CD4-positive, alpha-beta T cell (primary cell): ENCODE data around the gene GABRA5. TPM values are rescaled to one million over a fixed set of nuclear protein-coding genes. Genes with fewer than 3 reads are reported as not detected.

Source experiments
- ATAC-seq: fragments of 200-7000 bp; cut with Tn5 transposase; one replicate; pipeline ENCODE4 v1.10.0; 2022; ENCODE audit warnings: mild to moderate bottlenecking; ENCODE audit not compliant: poor library complexity
- CTCF ChIA-PET: fragments of 350-600 bp; sonication (Branson Sonifier 250); formaldehyde crosslinking; loops from one replicate; lab custom pipeline; 2021; ENCODE audit warnings: antibody characterized with exemption, inconsistent platforms; lab: Charles Lee
- POLR2A ChIA-PET: fragments of 350-600 bp; sonication (Branson Sonifier 250); formaldehyde crosslinking; loops from one replicate; lab custom pipeline; 2021; ENCODE audit warnings: antibody characterized with exemption, inconsistent platforms; lab: Charles Lee
- DNase-seq, 14 experiments: peaks; one replicate each; pipeline ENCODE4 v3.0.0-alpha.2; 2013 to 2020; ENCODE audit warnings: mixed read lengths in 2 of 14
- H3K27ac ChIP-seq, 2 donors: one replicate each; pipeline versions ENCODE4 v1.5.1 to v1.7.0; 2013; ENCODE audit warnings: low read length in 2 of 2, low read depth in 1 of 2, mild to moderate bottlenecking in 1 of 2
- H3K27me3 ChIP-seq, 2 experiments: 1 replicate in 1 of 2; 2 replicates in 1 of 2; pipeline versions ENCODE4 v1.6.1 to v1.7.0; 2013; ENCODE audit warnings: low read length in 2 of 2, control low read depth in 1 of 2, mild to moderate bottlenecking in 1 of 2, moderate library complexity in 1 of 2; ENCODE audit not compliant: insufficient read depth in 2 of 2, control insufficient read depth in 1 of 2
- H3K36me3 ChIP-seq: one replicate; pipeline ENCODE4 v1.6.1; 2013; ENCODE audit warnings: low read length, control low read depth; ENCODE audit not compliant: insufficient read depth
- H3K4me1 ChIP-seq: one replicate; pipeline ENCODE4 v1.6.1; 2013; ENCODE audit warnings: low read length, control low read depth; ENCODE audit not compliant: insufficient read depth
- H3K4me3 ChIP-seq: one replicate; pipeline ENCODE4 v1.5.1; 2013; ENCODE audit warnings: mild to moderate bottlenecking, low read length, moderate library complexity
- H3K9me3 ChIP-seq, 2 experiments: 1 replicate in 1 of 2; 2 replicates in 1 of 2; pipeline versions ENCODE4 v1.6.1 to v1.7.0; 2013; ENCODE audit warnings: low read length in 2 of 2, mild to moderate bottlenecking in 2 of 2, control low read depth in 1 of 2, moderate library complexity in 1 of 2; ENCODE audit not compliant: control insufficient read depth in 1 of 2, insufficient read depth in 1 of 2
- H3K27ac Mint-ChIP-seq: one replicate; pipeline ENCODE4 v1.8.0; 2020; ENCODE audit warnings: mixed read lengths
- H3K27me3 Mint-ChIP-seq: one replicate; pipeline ENCODE4 v1.8.0; 2021; ENCODE audit warnings: mixed read lengths
- H3K36me3 Mint-ChIP-seq: one replicate; pipeline ENCODE4 v1.8.0; 2021; ENCODE audit warnings: low read depth, mixed read lengths
- H3K4me1 Mint-ChIP-seq: one replicate; pipeline ENCODE4 v1.8.0; 2021; ENCODE audit warnings: low read depth, mixed read lengths
- H3K4me3 Mint-ChIP-seq: one replicate; pipeline ENCODE4 v1.8.0; 2020; ENCODE audit warnings: mild to moderate bottlenecking, mixed read lengths
- H3K9me3 Mint-ChIP-seq: one replicate; pipeline ENCODE4 v1.8.0; 2020; ENCODE audit warnings: mixed read lengths
- intact Hi-C, 2 experiments: fragments of 100-400 bp; cut with DNase I in 1 of 2; cut with micrococcal nuclease in 1 of 2; formaldehyde crosslinking; loops; one replicate each; pipeline versions ENCODE4 v1.15.1 to v1.9.0; 2023 to 2025; cut with DNase I, micrococcal nuclease
- total RNA-seq, 174 experiments: library from RNA in 2 of 174; stranded (reverse) in 2 of 174; gene quantifications; one replicate each; pipeline ENCODE4 v1.2.3 and lab custom pipeline; 2021 to 2026
- TF ChIP-seq, protein P1 (sequence below): fragments of 200-600 bp; IDR thresholded peaks from one replicate; pipeline ENCODE4 v1.8.0; 2022; ENCODE audit warnings: antibody characterized with exemption, mild to moderate bottlenecking

The GABRA5 gene
- total RNA-seq, 2 experiments from 2014 or later = not detected

GRCh38 chr15:26967719-26968269 lies 100.9 kb downstream of the GABRA5 start:
- TF ChIP-seq, protein P1, sequence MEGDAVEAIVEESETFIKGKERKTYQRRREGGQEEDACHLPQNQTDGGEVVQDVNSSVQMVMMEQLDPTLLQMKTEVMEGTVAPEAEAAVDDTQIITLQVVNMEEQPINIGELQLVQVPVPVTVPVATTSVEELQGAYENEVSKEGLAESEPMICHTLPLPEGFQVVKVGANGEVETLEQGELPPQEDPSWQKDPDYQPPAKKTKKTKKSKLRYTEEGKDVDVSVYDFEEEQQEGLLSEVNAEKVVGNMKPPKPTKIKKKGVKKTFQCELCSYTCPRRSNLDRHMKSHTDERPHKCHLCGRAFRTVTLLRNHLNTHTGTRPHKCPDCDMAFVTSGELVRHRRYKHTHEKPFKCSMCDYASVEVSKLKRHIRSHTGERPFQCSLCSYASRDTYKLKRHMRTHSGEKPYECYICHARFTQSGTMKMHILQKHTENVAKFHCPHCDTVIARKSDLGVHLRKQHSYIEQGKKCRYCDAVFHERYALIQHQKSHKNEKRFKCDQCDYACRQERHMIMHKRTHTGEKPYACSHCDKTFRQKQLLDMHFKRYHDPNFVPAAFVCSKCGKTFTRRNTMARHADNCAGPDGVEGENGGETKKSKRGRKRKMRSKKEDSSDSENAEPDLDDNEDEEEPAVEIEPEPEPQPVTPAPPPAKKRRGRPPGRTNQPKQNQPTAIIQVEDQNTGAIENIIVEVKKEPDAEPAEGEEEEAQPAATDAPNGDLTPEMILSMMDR = no peak
- DNase-seq (no peak), ATAC-seq (no peak)
- Histone ChIP-seq H3K4me1 (no peaks in the 10 kb centered on the region), H3K4me3 (no peak overlapping the region), H3K27me3 (peaks cover 0 to 11% of the 10 kb centered on the region in 2 experiments), H3K27ac (no peak overlapping the region), H3K36me3 (no peaks in the 10 kb centered on the region), H3K9me3 (peaks cover 0 to 13% of the 10 kb centered on the region in 2 experiments)
- Mint-ChIP-seq H3K4me3 (no peak overlapping the region), H3K4me1 (no peaks in the 10 kb centered on the region), H3K9me3 (peaks cover 2% of the 10 kb centered on the region), H3K36me3 (no peaks in the 10 kb centered on the region), H3K27ac (no peak overlapping the region), H3K27me3 (peaks cover 32% of the 10 kb centered on the region)
- intact Hi-C loops = no loop called here
- POLR2A ChIA-PET = no interaction called here
- CTCF ChIA-PET = no interaction called here

DNA sequence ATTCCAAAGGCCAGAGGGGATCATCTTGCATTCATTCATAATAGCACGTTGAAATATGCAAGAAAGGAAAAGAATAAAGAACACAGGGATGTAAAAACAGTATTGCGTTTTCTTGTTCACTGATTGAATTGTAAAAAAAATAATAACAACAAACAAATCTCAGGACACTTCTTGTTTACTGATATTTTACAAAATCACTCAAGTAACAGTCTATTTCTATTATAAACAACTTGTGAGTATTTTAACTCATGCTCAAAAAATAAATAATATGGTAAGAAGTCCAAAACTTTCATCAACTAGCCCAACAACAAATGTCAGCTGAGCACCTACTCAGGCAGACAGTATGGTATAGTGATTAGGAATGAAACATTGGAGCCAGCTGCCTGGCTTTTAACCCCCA lies 101.9 kb downstream of the GABRA5 start:
- intact Hi-C loops = no loop called here
- POLR2A ChIA-PET = no interaction called here
- H3K4me1 Mint-ChIP-seq = no peaks in the 10 kb centered on the region

DNA sequence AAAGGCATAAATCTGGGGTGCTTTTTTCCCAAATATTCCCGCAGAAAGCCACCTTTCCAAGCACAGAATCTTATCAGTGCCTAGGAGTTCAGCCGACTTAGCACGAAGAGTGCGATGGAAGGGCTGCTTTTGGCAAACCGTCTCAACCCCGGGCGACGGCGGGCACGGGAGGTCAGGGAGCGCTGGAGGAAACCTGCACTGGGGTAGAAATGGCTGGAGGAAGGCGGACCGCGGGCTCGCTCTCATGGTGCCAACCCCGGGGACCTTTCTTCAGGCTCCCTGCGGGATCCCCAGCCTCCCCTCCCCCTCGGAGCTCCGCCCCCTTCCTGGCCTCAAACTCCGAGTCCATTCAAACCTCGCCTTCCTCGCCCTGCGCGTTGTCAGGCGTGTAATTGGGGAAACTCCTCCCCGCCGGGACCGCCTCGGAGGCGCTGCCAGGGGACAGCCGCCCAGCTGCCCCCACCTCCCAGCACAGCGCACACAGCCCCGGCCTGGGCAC lies 103.9 kb downstream of the GABRA5 start, which contains the start of gene GABRG3:
GABRG3 (plus strand) TSS at position 470 of the 499 bp plus-strand sequence.
- peaks cover 2% of the 10 kb centered on the region for H3K9me3 Mint-ChIP-seq
- no peaks in the 10 kb centered on the region for H3K36me3 Mint-ChIP-seq
- no peaks in the 10 kb centered on the region for H3K4me1 ChIP-seq
- H3K9me3 ChIP-seq = peaks cover 0 to 13% of the 10 kb centered on the region in 2 experiments
- peaks cover 37% of the 10 kb centered on the region for H3K27me3 Mint-ChIP-seq
- DNase-seq = no peak
- peaks cover 0 to 11% of the 10 kb centered on the region in 2 experiments for H3K27me3 ChIP-seq
- H3K4me3 ChIP-seq = no peak within 1 kb of the TSS
- H3K4me1 Mint-ChIP-seq = no peaks in the 10 kb centered on the region
- intact Hi-C loops = no loop called here
- H3K36me3 ChIP-seq = no peaks in the 10 kb centered on the region
- TF ChIP-seq, protein P1 = no peak
- H3K27ac Mint-ChIP-seq = no peak within 1 kb of the TSS
- CTCF ChIA-PET = no interaction called here
- ATAC-seq = no peak
- POLR2A ChIA-PET = no interaction called here
- H3K27ac ChIP-seq = no peak within 1 kb of the TSS
- no peak within 1 kb of the TSS for H3K4me3 Mint-ChIP-seq

More for the DNA sequence above, 101.9 kb downstream of the GABRA5 start:
- H3K36me3 Mint-ChIP-seq = no peaks in the 10 kb centered on the region
- H3K9me3 Mint-ChIP-seq = peaks cover 2% of the 10 kb centered on the region
- TF ChIP-seq, protein P1 = no peak
- no peak for DNase-seq
- no peak overlapping the region for H3K27ac ChIP-seq
- H3K27ac Mint-ChIP-seq = no peak overlapping the region
- no peak overlapping the region for H3K4me3 Mint-ChIP-seq
- H3K36me3 ChIP-seq = no peaks in the 10 kb centered on the region
- H3K4me3 ChIP-seq = no peak overlapping the region
- H3K27me3 Mint-ChIP-seq = peaks cover 37% of the 10 kb centered on the region
- peaks cover 0 to 11% of the 10 kb centered on the region in 2 experiments for H3K27me3 ChIP-seq
- no peaks in the 10 kb centered on the region for H3K4me1 ChIP-seq
- CTCF ChIA-PET = no interaction called here
- H3K9me3 ChIP-seq = peaks cover 0 to 13% of the 10 kb centered on the region in 2 experiments
- no peak for ATAC-seq
